NT2/D1 (cell line): ENCODE data around the gene JUN.

Experiments
- DNase-seq: peaks from one replicate; pipeline ENCODE4 v3.0.0-alpha.2; 2011; ENCODE audit warnings: low read depth, low spot score
- H3K27me3 ChIP-seq: 2 replicates; pipeline ENCODE4 v1.6.0; 2011; ENCODE audit warnings: mild to moderate bottlenecking; ENCODE audit not compliant: insufficient read length, insufficient read depth
- H3K36me3 ChIP-seq: 2 replicates; pipeline ENCODE4 v1.6.1; 2011; ENCODE audit warnings: mild to moderate bottlenecking, low read length, mixed read lengths; ENCODE audit not compliant: insufficient read depth, insufficient read length
- H3K4me1 ChIP-seq: 2 replicates; pipeline ENCODE4 v1.5.1; 2011; ENCODE audit not compliant: insufficient read depth, insufficient read length
- H3K4me3 ChIP-seq: 2 replicates; pipeline ENCODE4 v1.5.1; 2011; ENCODE audit warnings: low read depth; ENCODE audit not compliant: insufficient read length
- H3K9ac ChIP-seq: 2 replicates; pipeline ENCODE4 v1.6.0; 2011; ENCODE audit warnings: low read depth; ENCODE audit not compliant: insufficient read length
- H3K9me3 ChIP-seq: 2 replicates; pipeline ENCODE4 v1.5.1; 2011; ENCODE audit warnings: mild to moderate bottlenecking, low read length; ENCODE audit not compliant: insufficient read depth
- SUZ12 ChIP-seq: IDR thresholded peaks from 2 replicates; pipeline ENCODE4 v1.6.1; 2011; ENCODE audit not compliant: insufficient read length, insufficient read depth; ENCODE audit errors: extremely low read depth
- YY1 ChIP-seq: IDR thresholded peaks from 2 replicates; pipeline ENCODE4 v1.6.1; 2011; ENCODE audit not compliant: insufficient read length, insufficient read depth
- ZNF274 ChIP-seq: IDR thresholded peaks from 2 replicates; pipeline ENCODE4 v1.6.1; 2011; ENCODE audit warnings: mild to moderate bottlenecking, low read depth, low read length

Gene JUN

DNA sequence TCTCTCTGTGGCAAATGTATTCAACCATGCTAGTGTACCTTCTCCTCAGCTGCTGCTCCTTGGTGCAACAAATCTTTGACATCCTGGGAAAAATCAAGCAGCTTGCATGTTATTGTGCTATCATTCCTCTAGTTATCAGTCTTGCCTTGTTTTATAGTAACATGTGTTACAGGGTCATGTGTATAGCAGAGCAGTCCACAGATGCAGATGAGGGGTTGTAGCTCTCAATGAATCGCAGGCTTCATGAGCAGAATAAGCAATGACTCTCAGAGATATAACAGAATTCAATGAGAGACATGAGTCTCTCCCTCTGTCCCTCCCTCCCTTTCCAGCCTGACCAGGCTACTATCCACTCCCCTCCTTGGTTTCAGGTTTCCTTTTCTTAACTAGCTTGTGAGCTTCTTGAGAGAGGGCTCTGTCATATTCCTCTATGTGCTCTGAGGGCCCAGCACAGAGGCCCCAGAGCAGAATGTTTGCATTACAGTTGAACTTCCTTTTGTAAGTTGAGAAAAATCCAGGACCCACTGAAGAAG lies 15.1 kb upstream of the JUN start:
- Histone ChIP-seq H3K9me3 (no peaks in the 10 kb centered on the region), H3K4me1 (no peaks in the 10 kb centered on the region), H3K36me3 (no peaks in the 10 kb centered on the region), H3K9ac (no peak overlapping the region), H3K4me3 (no peak overlapping the region), H3K27me3 (peaks cover 6% of the 10 kb centered on the region)
- TF ChIP-seq ZNF274 (no peak), SUZ12 (no peak), YY1 (no peak)
- DNase-seq: no peak

DNA sequence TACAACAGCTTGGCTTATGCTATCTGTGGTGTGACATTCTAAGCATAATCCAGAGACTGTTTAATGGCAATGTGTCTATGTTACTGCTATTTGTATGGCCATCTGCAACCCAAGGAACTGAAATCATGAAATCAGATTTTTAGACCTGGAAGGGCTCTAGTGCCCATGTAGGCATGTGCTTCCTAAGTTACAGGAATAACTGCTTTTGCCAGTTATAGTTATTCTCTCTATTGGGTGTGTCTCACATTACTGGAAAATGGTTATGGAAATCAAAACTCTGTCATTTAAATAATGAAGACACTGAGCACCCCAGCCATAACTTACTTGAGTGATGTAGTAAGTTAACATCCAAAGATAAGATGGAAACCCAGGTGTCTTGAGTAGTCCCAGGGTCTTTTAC lies 12.6 kb upstream of the JUN start:
- H3K9me3 ChIP-seq: no peaks in the 10 kb centered on the region
- TF ChIP-seq SUZ12: no peak
- no peak for TF ChIP-seq YY1
- no peak for TF ChIP-seq ZNF274
- H3K4me1 ChIP-seq: no peaks in the 10 kb centered on the region
- DNase-seq: no peak
- H3K27me3 ChIP-seq: peaks cover 6% of the 10 kb centered on the region
- no peak overlapping the region for H3K4me3 ChIP-seq
- no peaks in the 10 kb centered on the region for H3K36me3 ChIP-seq
- H3K9ac ChIP-seq: no peak overlapping the region

DNA sequence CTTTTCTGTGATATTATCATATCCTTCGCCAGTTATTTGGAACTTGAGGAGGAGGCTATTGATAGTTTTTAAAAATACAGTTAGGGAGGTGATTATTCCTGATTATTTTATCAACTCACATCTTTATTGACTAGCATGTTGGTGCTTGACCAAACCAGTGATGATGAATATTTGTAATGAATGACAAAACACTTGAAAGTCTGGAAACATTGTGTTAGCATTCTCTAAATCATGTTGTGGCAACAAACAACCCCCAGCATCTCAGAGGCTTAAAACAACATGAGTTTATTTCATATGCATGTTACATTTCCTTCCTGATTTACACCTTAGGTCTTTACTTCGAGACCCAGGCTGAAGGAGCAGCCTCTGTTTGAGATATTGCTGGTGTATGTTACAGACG lies 10.7 kb upstream of the JUN start:
- H3K4me3 ChIP-seq: no peak overlapping the region
- TF ChIP-seq SUZ12 (no peak), ZNF274 (no peak), YY1 (no peak)
- no peaks in the 10 kb centered on the region for H3K9me3 ChIP-seq
- no peak for DNase-seq
- no peak overlapping the region for H3K9ac ChIP-seq
- no peaks in the 10 kb centered on the region for H3K36me3 ChIP-seq
- no peaks in the 10 kb centered on the region for H3K4me1 ChIP-seq
- H3K27me3 ChIP-seq: peaks cover 3% of the 10 kb centered on the region

DNA sequence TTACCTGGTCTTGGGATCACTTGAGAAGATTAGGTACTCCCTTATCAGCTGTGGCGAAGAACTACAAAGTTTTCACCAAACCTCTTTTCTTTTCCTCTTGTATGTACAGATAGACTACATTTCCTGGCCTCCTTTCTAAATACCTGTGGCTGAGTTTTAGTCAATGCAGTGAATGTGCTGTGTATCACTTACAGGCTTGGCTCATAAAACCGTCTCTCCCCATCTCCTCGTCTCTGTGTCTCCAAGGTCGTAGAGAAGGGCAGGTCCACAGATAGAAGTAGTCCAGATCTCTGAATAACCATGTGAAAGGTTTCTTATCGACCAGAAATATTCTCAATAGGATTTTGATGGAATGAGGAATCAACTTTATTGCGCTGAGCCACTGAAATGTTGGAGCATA lies 9.0 kb upstream of the JUN start:
- H3K4me3 ChIP-seq: no peak overlapping the region
- H3K4me1 ChIP-seq: no peaks in the 10 kb centered on the region

DNA sequence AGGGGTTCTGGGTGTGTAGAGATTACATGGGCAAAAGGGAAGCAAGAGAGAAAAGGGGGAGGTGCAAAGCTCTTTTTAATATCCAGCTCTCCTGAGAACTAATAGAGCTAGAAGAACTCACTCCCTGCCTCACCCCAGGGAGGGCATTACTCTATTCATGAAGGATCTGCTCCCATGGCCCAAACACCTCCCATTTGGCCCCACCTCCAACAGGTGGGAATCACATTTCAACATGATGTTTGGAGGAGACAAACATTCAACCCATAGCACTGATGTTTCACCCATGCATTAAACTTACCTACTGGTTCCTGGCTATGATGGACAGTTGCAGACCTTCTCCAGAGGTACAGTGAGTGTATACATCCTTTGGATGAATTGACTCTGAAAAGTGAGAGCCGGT lies 7.3 kb upstream of the JUN start:
- no peak for TF ChIP-seq ZNF274
- TF ChIP-seq YY1: no peak
- TF ChIP-seq SUZ12: no peak
- H3K4me3 ChIP-seq: no peak overlapping the region
- no peak for DNase-seq

More for the DNA sequence above, 9.0 kb upstream of the JUN start:
- no peaks in the 10 kb centered on the region for H3K27me3 ChIP-seq
- no peak for DNase-seq
- no peaks in the 10 kb centered on the region for H3K36me3 ChIP-seq
- H3K9me3 ChIP-seq: peaks cover 13% of the 10 kb centered on the region
- no peak overlapping the region for H3K9ac ChIP-seq
- TF ChIP-seq ZNF274 (no peak), YY1 (no peak), SUZ12 (no peak)

GRCh38 chr1:58789996-58790660 lies 6.3 kb upstream of the JUN start:
- H3K27me3 ChIP-seq: peaks cover 2% of the 10 kb centered on the region
- peaks cover 14% of the 10 kb centered on the region for H3K9me3 ChIP-seq
- TF ChIP-seq YY1: no peak
- TF ChIP-seq SUZ12: no peak
- no peak for TF ChIP-seq ZNF274
- peaks cover 3% of the 10 kb centered on the region for H3K4me1 ChIP-seq
- DNase-seq: no peak
- H3K9ac ChIP-seq: no peak overlapping the region
- H3K4me3 ChIP-seq: no peak overlapping the region
- no peaks in the 10 kb centered on the region for H3K36me3 ChIP-seq

More for the DNA sequence above, 7.3 kb upstream of the JUN start:
- peaks cover 2% of the 10 kb centered on the region for H3K27me3 ChIP-seq
- no peaks in the 10 kb centered on the region for H3K4me1 ChIP-seq
- H3K9ac ChIP-seq: no peak overlapping the region
- no peaks in the 10 kb centered on the region for H3K36me3 ChIP-seq
- H3K9me3 ChIP-seq: peaks cover 14% of the 10 kb centered on the region

- TF ChIP-seq ZNF274: no peak
- TF ChIP-seq YY1: no peak
- Histone ChIP-seq H3K36me3 (no peaks in the 10 kb centered on the region), H3K9me3 (peaks cover 14% of the 10 kb centered on the region), H3K4me1 (peaks cover 3% of the 10 kb centered on the region), H3K9ac (no peak overlapping the region), H3K27me3 (peaks cover 2% of the 10 kb centered on the region), H3K4me3 (no peak overlapping the region)
- no peak for DNase-seq
These were observed 5.5 kb upstream of the JUN start for GRCh38 chr1:58789322-58789856.
